PC-3 (cell line): ENCODE results near the gene NPLOC4. TPM values are rescaled to one million over a fixed set of nuclear protein-coding genes. Genes with fewer than 3 reads are reported as not detected.

Experiments
- ATAC-seq: fragments of 200-7000 bp; cut with Tn5 transposase; 2 replicates; pipeline ENCODE4 v1.9.1; 2020; ENCODE audit warnings: mild to moderate bottlenecking, moderate library complexity
- BruUV-seq: library from RNA; stranded (reverse); fragments of 400-500 nt; replicated peaks from 2 replicates; lab custom pipeline; 2021; lab: Mats Ljungman, UMichigan
- CTCF ChIA-PET: fragments of 300-600 bp; sonication (Branson Sonifier 250); formaldehyde crosslinking; loops from one replicate; lab custom pipeline; 2022; ENCODE audit warnings: antibody characterized with exemption; lab: Charles Lee
- POLR2A ChIA-PET: fragments of 300-600 bp; sonication (Branson Sonifier 250); formaldehyde crosslinking; loops from one replicate; lab custom pipeline; 2022; ENCODE audit warnings: antibody characterized with exemption; ENCODE audit not compliant: unreplicated experiment; lab: Charles Lee
- DNase-seq: peaks from one replicate; pipeline ENCODE4 v3.0.0-alpha.2; 2015
- H2AFZ ChIP-seq: fragments of 300-600 bp; sonication (generic); 2 replicates; pipeline ENCODE4 v1.6.0; 2016; ENCODE audit warnings: antibody characterized with exemption, low read length
- H3F3A ChIP-seq: fragments of 300-600 bp; sonication (generic); one replicate; pipeline ENCODE4 v1.6.0; 2017; ENCODE audit warnings: antibody characterized with exemption, low read length, control low read depth, mild to moderate bottlenecking; ENCODE audit not compliant: unreplicated experiment
- H3K27ac ChIP-seq: fragments of 300-600 bp; sonication (generic); 2 replicates; pipeline ENCODE4 v1.5.1; 2016; ENCODE audit warnings: mild to moderate bottlenecking, low read length
- H3K27me3 ChIP-seq: fragments of 300-600 bp; sonication (generic); 2 replicates; pipeline ENCODE4 v1.6.1; 2016; ENCODE audit warnings: low read length, mixed read lengths
- H3K36me3 ChIP-seq: fragments of 300-600 bp; sonication (generic); 2 replicates; pipeline ENCODE4 v1.6.1; 2016; ENCODE audit warnings: low read depth, mixed run types, low read length, mixed read lengths
- H3K4me1 ChIP-seq: fragments of 300-600 bp; sonication (generic); 2 replicates; pipeline ENCODE4 v1.5.1; 2016; ENCODE audit warnings: low read length; ENCODE audit not compliant: insufficient read depth
- H3K4me2 ChIP-seq: fragments of 300-600 bp; sonication (generic); 2 replicates; pipeline ENCODE4 v1.6.0; 2016; ENCODE audit warnings: low read length
- H3K4me3 ChIP-seq: fragments of 300-600 bp; sonication (generic); 2 replicates; pipeline ENCODE4 v1.5.1; 2016; ENCODE audit warnings: mild to moderate bottlenecking, low read length, mixed read lengths
- H3K79me2 ChIP-seq: fragments of 300-600 bp; sonication (generic); 2 replicates; pipeline ENCODE4 v1.6.1; 2017; ENCODE audit warnings: low read length, mixed read lengths
- H3K9ac ChIP-seq: fragments of 300-600 bp; sonication (generic); 2 replicates; pipeline ENCODE4 v1.6.0; 2016; ENCODE audit warnings: mild to moderate bottlenecking, low read length
- H3K9me2 ChIP-seq: fragments of 300-600 bp; sonication (generic); replicated peaks from 2 replicates; pipeline ENCODE4 v1.6.1; 2016; ENCODE audit warnings: mixed run types, low read length, mixed read lengths
- H3K9me3 ChIP-seq: fragments of 300-600 bp; sonication (generic); 2 replicates; pipeline ENCODE4 v1.6.1; 2016; ENCODE audit warnings: low read length, mixed read lengths
- H4K20me1 ChIP-seq: fragments of 300-600 bp; sonication (generic); 2 replicates; pipeline ENCODE4 v1.6.1; 2016; ENCODE audit warnings: low read length, mixed read lengths
- EZH2 ChIP-seq: fragments of 300-600 bp; sonication (generic); IDR thresholded peaks from one replicate; pipeline ENCODE4 v1.6.1; 2017; ENCODE audit warnings: antibody characterized with exemption, mild to moderate bottlenecking, low read length; ENCODE audit not compliant: unreplicated experiment
- EZH2phosphoT487 ChIP-seq: fragments of 300-600 bp; sonication (generic); IDR thresholded peaks from 2 replicates; pipeline ENCODE4 v1.6.1; 2018; ENCODE audit warnings: mild to moderate bottlenecking, antibody characterized with exemption, low read length, borderline replicate concordance
- intact Hi-C: fragments of 100-400 bp; cut with micrococcal nuclease; formaldehyde crosslinking; loops from 2 replicates; pipeline ENCODE4 v1.9.0; 2023
- total RNA-seq: library from RNA; depleted of rRNA; stranded (reverse); fragments of >200 nt; gene quantifications from 2 replicates; pipeline ENCODE4 v1.2.3, GENCODE V29; 2014
- TF ChIP-seq, protein P1 (sequence below): fragments of 300-600 bp; sonication (generic); conservative IDR thresholded peaks from 2 replicates; pipeline ENCODE4 v1.5.1; 2017; ENCODE audit warnings: antibody characterized with exemption, low read depth, mild to moderate bottlenecking, low read length

Gene NPLOC4
- total RNA-seq, 1 experiment from 2014 or later: 109 TPM

- Histone ChIP-seq H3K9ac (peak overlapping the region; percentile 91), H3K9me3 (no peaks in the 10 kb centered on the region), H3F3A (peaks cover 22% of the 10 kb centered on the region), H3K36me3 (peaks cover 29% of the 10 kb centered on the region), H3K4me3 (peak overlapping the region; percentile 99), H3K9me2 (no peaks in the 10 kb centered on the region), H4K20me1 (peaks cover 39% of the 10 kb centered on the region), H3K4me1 (peaks cover 20% of the 10 kb centered on the region), H3K4me2 (peak overlapping the region; percentile 88), H3K27me3 (no peaks in the 10 kb centered on the region), H3K79me2 (peaks cover 54% of the 10 kb centered on the region), H3K27ac (no peak overlapping the region), H2AFZ (no peak overlapping the region)
- intact Hi-C loops: loop anchor here (10.0 kb wide), 1 partner anchor 115 kb away; the partner anchor contains the start of gene BAHCC1
- no TSS peak for BruUV-seq
- TF ChIP-seq, protein P1, sequence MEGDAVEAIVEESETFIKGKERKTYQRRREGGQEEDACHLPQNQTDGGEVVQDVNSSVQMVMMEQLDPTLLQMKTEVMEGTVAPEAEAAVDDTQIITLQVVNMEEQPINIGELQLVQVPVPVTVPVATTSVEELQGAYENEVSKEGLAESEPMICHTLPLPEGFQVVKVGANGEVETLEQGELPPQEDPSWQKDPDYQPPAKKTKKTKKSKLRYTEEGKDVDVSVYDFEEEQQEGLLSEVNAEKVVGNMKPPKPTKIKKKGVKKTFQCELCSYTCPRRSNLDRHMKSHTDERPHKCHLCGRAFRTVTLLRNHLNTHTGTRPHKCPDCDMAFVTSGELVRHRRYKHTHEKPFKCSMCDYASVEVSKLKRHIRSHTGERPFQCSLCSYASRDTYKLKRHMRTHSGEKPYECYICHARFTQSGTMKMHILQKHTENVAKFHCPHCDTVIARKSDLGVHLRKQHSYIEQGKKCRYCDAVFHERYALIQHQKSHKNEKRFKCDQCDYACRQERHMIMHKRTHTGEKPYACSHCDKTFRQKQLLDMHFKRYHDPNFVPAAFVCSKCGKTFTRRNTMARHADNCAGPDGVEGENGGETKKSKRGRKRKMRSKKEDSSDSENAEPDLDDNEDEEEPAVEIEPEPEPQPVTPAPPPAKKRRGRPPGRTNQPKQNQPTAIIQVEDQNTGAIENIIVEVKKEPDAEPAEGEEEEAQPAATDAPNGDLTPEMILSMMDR: no peak
- TF ChIP-seq EZH2phosphoT487 (no peak), EZH2 (no peak)
- DNase-seq (no peak), ATAC-seq (no peak)
- ChIA-PET POLR2A (interaction anchor here (0.6 kb wide), 1 partner anchor 202 kb away, joined by 4 read pairs; the partner anchor contains the start of gene SLC25A10), CTCF (no interaction called here)
Measured at GRCh38 chr17:81509972-81510784, 126.7 kb downstream of the NPLOC4 start.

DNA sequence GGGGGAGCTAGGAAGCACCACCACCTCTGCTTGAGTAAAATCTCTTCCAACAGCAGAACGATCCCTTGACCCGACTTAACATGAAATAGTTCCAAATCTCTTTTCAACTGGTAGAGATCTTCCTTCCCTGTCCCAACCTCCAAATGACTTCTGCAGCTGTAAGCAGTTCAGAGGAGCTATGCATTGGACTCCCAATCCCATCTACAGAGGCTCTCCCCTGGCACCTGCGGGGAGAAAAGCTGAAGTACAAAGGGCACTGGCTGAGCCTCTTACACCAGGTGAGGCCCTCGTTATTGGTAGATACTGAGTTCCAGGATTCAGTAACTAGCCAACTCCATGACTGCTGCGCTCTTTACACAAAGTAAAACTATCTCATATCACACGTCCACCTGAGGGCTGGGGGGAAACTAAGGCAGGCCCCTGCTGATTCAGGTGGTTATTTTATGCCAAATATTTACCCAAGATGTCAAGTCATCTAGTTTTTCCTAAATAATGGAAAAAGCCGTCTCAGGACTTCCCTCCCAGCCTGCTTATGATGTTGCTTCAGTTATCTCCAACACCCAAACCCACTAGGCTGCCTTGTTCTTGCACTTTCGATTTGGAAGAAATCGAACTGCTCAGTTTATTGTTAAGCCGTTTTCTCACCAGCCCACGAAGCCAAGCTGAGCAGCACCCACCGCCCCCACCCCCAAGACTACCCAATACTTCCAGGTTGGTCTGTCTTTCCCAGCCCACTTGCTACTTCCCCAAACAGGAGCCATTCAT is 127.5 kb downstream of the NPLOC4 start:
- H4K20me1 ChIP-seq: peaks cover 39% of the 10 kb centered on the region
- DNase-seq (peak; percentile 46), ATAC-seq (no peak)
- BruUV-seq: no TSS peak
- peak overlapping the region; percentile 88 for H3K4me2 ChIP-seq
- H3F3A ChIP-seq: peaks cover 22% of the 10 kb centered on the region
- H3K9me2 ChIP-seq: no peaks in the 10 kb centered on the region
- ChIA-PET CTCF (interaction anchor here (0.9 kb wide), 1 partner anchor 25 kb away, joined by 3 read pairs; no protein-coding TSS in a partner anchor), POLR2A (interaction anchor here (0.6 to 0.8 kb wide), 2 partner anchors 64 to 203 kb away, joined by 4 to 8 read pairs; partner anchors contain the start of gene SLC25A10)
- H3K4me1 ChIP-seq: peaks cover 20% of the 10 kb centered on the region
- H3K27me3 ChIP-seq: no peaks in the 10 kb centered on the region
- peak overlapping the region; percentile 91; the same call in 1 of the 2 replicates for H3K9ac ChIP-seq
- TF ChIP-seq EZH2phosphoT487 (no peak), EZH2 (no peak)
- TF ChIP-seq, protein P1: no peak
- H3K4me3 ChIP-seq: peak overlapping the region; percentile 99
- H3K27ac ChIP-seq: no peak overlapping the region
- no peaks in the 10 kb centered on the region for H3K9me3 ChIP-seq
- peaks cover 29% of the 10 kb centered on the region for H3K36me3 ChIP-seq
- H3K79me2 ChIP-seq: peaks cover 52% of the 10 kb centered on the region
- intact Hi-C loops: no loop called here
- no peak overlapping the region for H2AFZ ChIP-seq
